Fibroblast of lung (primary cell): ENCODE results near the gene FSTL4. TPM values are rescaled to one million over a fixed set of nuclear protein-coding genes. Genes with fewer than 3 reads are reported as not detected.

Experiments
- DNase-seq, 2 donors: peaks; one replicate each; pipeline versions ENCODE4 v3.0.0 to v3.0.0-alpha.2; 2010; ENCODE audit warnings: low read depth in 2 of 2
- H2AFZ ChIP-seq: 2 replicates; pipeline ENCODE4 v1.5.1; 2012; ENCODE audit warnings: low read length, control low read depth, inconsistent platforms
- H3K27ac ChIP-seq: 2 replicates; pipeline ENCODE4 v1.5.1; 2011; ENCODE audit warnings: low read length, control low read depth; ENCODE audit not compliant: insufficient read depth
- H3K27me3 ChIP-seq: 2 replicates; pipeline ENCODE4 v1.5.1; 2011; ENCODE audit warnings: mild to moderate bottlenecking, low read length; ENCODE audit not compliant: control insufficient read depth, insufficient read depth
- H3K36me3 ChIP-seq: 2 replicates; pipeline ENCODE4 v1.5.1; 2011; ENCODE audit warnings: low read length; ENCODE audit not compliant: control insufficient read depth, insufficient read depth
- H3K4me1 ChIP-seq: 2 replicates; pipeline ENCODE4 v1.5.1; 2011; ENCODE audit warnings: low read length; ENCODE audit not compliant: control insufficient read depth, insufficient read depth; ENCODE audit errors: extremely low read depth
- H3K4me2 ChIP-seq: 2 replicates; pipeline ENCODE4 v1.5.1; 2011; ENCODE audit warnings: low read length, control low read depth; ENCODE audit not compliant: insufficient read depth; ENCODE audit errors: extremely low read depth
- H3K4me3 ChIP-seq, 4 experiments: fragments of 200-600 bp in 1 of 4; sonication (generic) in 1 of 4; replicated peaks in 1 of 4; 2 replicates each; pipeline ENCODE4 v1.5.1; 2011 to 2016; ENCODE audit warnings: low read length in 4 of 4, low read depth in 3 of 4, mild to moderate bottlenecking in 3 of 4, control low read depth in 2 of 4, inconsistent platforms in 1 of 4, mixed read lengths in 1 of 4; ENCODE audit not compliant: insufficient read depth in 1 of 4; ENCODE audit errors: control extremely low read depth in 1 of 4
- H3K79me2 ChIP-seq: 2 replicates; pipeline ENCODE4 v1.5.1; 2012; ENCODE audit warnings: mild to moderate bottlenecking, low read length, inconsistent platforms; ENCODE audit not compliant: control insufficient read depth, insufficient read depth
- H3K9ac ChIP-seq: 2 replicates; pipeline ENCODE4 v1.5.1; 2011; ENCODE audit warnings: mild to moderate bottlenecking, low read length, control low read depth; ENCODE audit not compliant: insufficient read depth
- H3K9me3 ChIP-seq: 2 replicates; pipeline ENCODE4 v1.5.1; 2012; ENCODE audit warnings: low read depth, low read length; ENCODE audit not compliant: control insufficient read depth, insufficient read depth
- H4K20me1 ChIP-seq: 2 replicates; pipeline ENCODE4 v1.5.1; 2011; ENCODE audit warnings: low read length; ENCODE audit not compliant: control insufficient read depth, insufficient read depth; ENCODE audit errors: extremely low read depth
- EZH2 ChIP-seq: IDR thresholded peaks from 2 replicates; pipeline ENCODE4 v1.5.1; 2012; ENCODE audit warnings: low read length, control low read depth, mild to moderate bottlenecking; ENCODE audit errors: missing control alignments
- polyA plus RNA-seq, 2 donors: library from polyadenylated mRNA; depleted of rRNA in 1 of 2; stranded (reverse) in 1 of 2; unstranded in 1 of 2; fragments of >200 nt; gene quantifications; 2 replicates each; pipeline ENCODE4 v1.2.1, GENCODE V29; 2011 to 2012; ENCODE audit warnings: missing spikeins in 1 of 2
- total RNA-seq: library from RNA; depleted of rRNA; stranded (reverse); fragments of >200 nt; gene quantifications from 2 replicates; pipeline ENCODE4 v1.2.1, GENCODE V29; 2014
- TF ChIP-seq, protein P1 (sequence below), 2 donors: IDR thresholded peaks in 1 of 2; conservative IDR thresholded peaks in 1 of 2; 1 replicate in 1 of 2; 2 replicates in 1 of 2; pipeline ENCODE4 v1.5.1; 2011 to 2012; ENCODE audit warnings: low read length in 2 of 2, control low read depth in 1 of 2, inconsistent platforms in 1 of 2, low read depth in 1 of 2, mild to moderate bottlenecking in 1 of 2

FSTL4 gene
- total and polyA plus RNA-seq, 2 donors (not counting 1 experiment from before 2014, with no cell fraction given) = 0.17 to 0.33 TPM

DNA sequence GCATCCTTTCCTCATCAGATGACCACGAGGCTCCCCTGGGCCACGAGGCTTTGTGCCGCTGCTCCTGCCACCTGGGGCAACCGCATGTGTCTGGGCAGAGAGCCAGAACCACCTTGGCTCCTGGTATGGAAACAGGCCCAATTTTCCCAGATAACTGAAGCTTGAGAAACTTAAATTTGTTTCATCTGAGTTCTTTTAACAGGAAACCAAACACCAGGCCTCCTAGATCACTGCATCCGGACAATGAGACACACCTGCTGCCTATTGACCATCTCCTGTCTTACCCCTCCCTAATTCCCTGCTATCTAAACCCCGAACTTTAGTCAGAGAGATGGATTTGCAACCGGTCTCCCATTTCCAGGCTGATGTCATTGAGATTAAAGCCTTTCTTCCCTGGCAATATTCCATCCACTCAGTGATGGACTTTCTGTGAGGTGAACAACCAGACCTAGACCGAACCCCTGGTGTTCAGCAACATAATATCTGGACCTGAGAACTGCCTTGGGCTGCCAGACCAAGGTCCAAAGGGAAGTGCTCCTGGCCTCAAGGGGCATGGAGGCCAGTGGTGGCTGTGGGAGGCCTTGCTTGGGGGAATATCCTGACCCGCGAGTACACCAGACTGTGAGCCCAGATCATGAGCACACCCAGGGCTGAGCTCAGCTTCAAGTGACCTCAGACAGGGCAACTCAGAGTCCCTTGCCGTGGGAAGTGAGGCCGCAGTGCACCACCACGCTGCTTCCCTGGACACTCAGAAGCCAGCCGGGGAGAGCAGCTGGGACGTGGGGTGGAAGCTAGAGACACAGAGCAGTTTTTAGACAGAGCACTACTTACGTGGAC lies 360.8 kb downstream of the FSTL4 start:
- peaks cover 2% of the 10 kb centered on the region for H3K27me3 ChIP-seq
- no peaks in the 10 kb centered on the region for H3K9me3 ChIP-seq
- no peak for DNase-seq
- no peaks in the 10 kb centered on the region for H3K36me3 ChIP-seq
- H3K4me2 ChIP-seq = no peak overlapping the region
- no peaks in the 10 kb centered on the region for H4K20me1 ChIP-seq
- TF ChIP-seq, protein P1, sequence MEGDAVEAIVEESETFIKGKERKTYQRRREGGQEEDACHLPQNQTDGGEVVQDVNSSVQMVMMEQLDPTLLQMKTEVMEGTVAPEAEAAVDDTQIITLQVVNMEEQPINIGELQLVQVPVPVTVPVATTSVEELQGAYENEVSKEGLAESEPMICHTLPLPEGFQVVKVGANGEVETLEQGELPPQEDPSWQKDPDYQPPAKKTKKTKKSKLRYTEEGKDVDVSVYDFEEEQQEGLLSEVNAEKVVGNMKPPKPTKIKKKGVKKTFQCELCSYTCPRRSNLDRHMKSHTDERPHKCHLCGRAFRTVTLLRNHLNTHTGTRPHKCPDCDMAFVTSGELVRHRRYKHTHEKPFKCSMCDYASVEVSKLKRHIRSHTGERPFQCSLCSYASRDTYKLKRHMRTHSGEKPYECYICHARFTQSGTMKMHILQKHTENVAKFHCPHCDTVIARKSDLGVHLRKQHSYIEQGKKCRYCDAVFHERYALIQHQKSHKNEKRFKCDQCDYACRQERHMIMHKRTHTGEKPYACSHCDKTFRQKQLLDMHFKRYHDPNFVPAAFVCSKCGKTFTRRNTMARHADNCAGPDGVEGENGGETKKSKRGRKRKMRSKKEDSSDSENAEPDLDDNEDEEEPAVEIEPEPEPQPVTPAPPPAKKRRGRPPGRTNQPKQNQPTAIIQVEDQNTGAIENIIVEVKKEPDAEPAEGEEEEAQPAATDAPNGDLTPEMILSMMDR (conservative IDR thresholded peaks at IDR 0.05 in 1 of 2, IDR thresholded peaks at IDR 0.05 in 1 of 2; ENCODE audit: low read depth in 1 of 2, low read length in 2 of 2) = no peak
- TF ChIP-seq EZH2 = no peak
- H3K79me2 ChIP-seq = no peaks in the 10 kb centered on the region
- H3K4me1 ChIP-seq = no peaks in the 10 kb centered on the region
- no peak overlapping the region for H3K9ac ChIP-seq
- no peak overlapping the region for H3K27ac ChIP-seq
- no peak overlapping the region for H3K4me3 ChIP-seq
- H2AFZ ChIP-seq = no peak overlapping the region

DNA sequence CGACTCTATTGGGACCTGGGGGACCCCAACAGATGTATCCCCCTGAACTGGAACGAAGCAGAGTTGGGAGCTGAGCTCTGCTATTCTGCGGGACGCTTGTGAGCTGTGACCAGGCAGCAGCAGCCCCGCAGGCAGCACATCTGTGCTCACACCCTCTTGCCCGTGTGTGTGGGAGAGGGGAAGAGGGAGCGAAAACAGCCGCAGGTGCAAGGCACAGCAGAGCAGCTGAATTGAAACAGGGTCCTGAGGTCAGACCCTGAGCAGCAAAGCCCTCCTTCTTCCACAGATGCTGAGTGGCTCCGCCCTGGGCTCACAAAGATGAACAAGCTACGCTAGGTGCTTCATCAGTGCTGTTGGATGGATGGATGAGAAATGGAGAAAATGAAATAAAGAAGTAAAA lies 361.8 kb downstream of the FSTL4 start:
- peaks cover 2% of the 10 kb centered on the region for H3K27me3 ChIP-seq
- no peak overlapping the region for H2AFZ ChIP-seq
- H3K27ac ChIP-seq = no peak overlapping the region
- no peak for TF ChIP-seq EZH2
- TF ChIP-seq, protein P1 (conservative IDR thresholded peaks at IDR 0.05 in 1 of 2, IDR thresholded peaks at IDR 0.05 in 1 of 2; ENCODE audit: low read depth in 1 of 2, low read length in 2 of 2) = no peak
- H3K4me1 ChIP-seq = no peaks in the 10 kb centered on the region
- H4K20me1 ChIP-seq = no peaks in the 10 kb centered on the region
- H3K9ac ChIP-seq = no peak overlapping the region
- H3K79me2 ChIP-seq = no peaks in the 10 kb centered on the region
- no peak overlapping the region for H3K4me3 ChIP-seq
- no peak for DNase-seq
- H3K9me3 ChIP-seq = no peaks in the 10 kb centered on the region
- H3K36me3 ChIP-seq = no peaks in the 10 kb centered on the region
- no peak overlapping the region for H3K4me2 ChIP-seq

DNA sequence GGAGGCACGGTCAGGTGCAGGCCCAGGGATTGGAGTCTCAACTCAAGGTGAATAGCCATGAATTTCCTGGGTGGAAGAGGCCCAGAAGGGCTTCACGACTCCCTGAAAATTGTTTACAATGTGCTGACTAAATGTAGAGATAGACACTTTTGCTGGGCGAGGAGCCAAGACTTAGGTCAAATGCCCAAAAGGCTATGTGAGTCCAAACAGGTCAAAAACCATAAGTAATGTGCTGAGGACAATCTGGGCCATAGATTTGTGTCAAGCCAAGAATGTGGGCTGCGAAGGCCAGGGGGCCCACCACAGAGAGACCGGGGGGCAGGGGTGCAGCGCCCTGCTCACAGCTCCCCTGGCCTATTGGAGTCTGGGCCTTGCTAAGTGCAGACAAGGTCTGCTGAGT lies 362.7 kb downstream of the FSTL4 start:
- H3K4me3 ChIP-seq = no peak overlapping the region
- H3K27ac ChIP-seq = no peak overlapping the region
- H3K9ac ChIP-seq = no peak overlapping the region
- TF ChIP-seq, protein P1 (conservative IDR thresholded peaks at IDR 0.05 in 1 of 2, IDR thresholded peaks at IDR 0.05 in 1 of 2; ENCODE audit: low read depth in 1 of 2, low read length in 2 of 2) = no peak
- TF ChIP-seq EZH2 = no peak
- no peak overlapping the region for H2AFZ ChIP-seq
- no peak overlapping the region for H3K4me2 ChIP-seq
- H3K9me3 ChIP-seq = no peaks in the 10 kb centered on the region
- no peaks in the 10 kb centered on the region for H3K79me2 ChIP-seq
- H3K4me1 ChIP-seq = peaks cover 2% of the 10 kb centered on the region
- peak in 1 of 2 donors; percentile 50 for DNase-seq
- H3K36me3 ChIP-seq = no peaks in the 10 kb centered on the region
- H3K27me3 ChIP-seq = no peaks in the 10 kb centered on the region
- no peaks in the 10 kb centered on the region for H4K20me1 ChIP-seq
